Measurements from ENCODE around the gene XAB2.

XAB2 gene

GRCh38 chr19:7575434-7576040, 53.8 kb downstream of the XAB2 start:
- DNase-seq (ENCODE audit: low read depth), result no peak

- DNase-seq (ENCODE audit: low read depth), result no peak
These were observed 58.6 kb downstream of the XAB2 start for GRCh38 chr19:7570761-7571160.

Measured in stimulated activated CD8-positive, alpha-beta memory T cell treated with anti-CD3 and anti-CD28 coated beads, Interleukin-12 subunit alpha, Interleukin-12 subunit beta, amount 100 ng/mL, for 4 hours (primary cell).